K562 (cell line): ENCODE results near the gene TSC22D1.

Experiments
- CTCF ChIP-seq, 3 experiments: IDR thresholded peaks in 2 of 3; conservative IDR thresholded peaks in 1 of 3; 2 replicates each; pipeline ENCODE4 v1.5.1; 2011 to 2012; ENCODE audit warnings: low read length in 3 of 3, mild to moderate bottlenecking in 3 of 3, control low read depth in 2 of 3, improper control_type of control experiment in 1 of 3, inconsistent platforms in 1 of 3, low read depth in 1 of 3, mixed read lengths in 1 of 3, moderate library complexity in 1 of 3; ENCODE audit not compliant: insufficient read depth in 2 of 3
- GABPB1 ChIP-seq: sonication (generic); formaldehyde crosslinking; IDR thresholded peaks from 2 replicates; pipeline ENCODE4 v1.8.0; 2022; ENCODE audit warnings: mild to moderate bottlenecking, missing genetic modification reagents
- HCFC1 ChIP-seq: IDR thresholded peaks from 2 replicates; pipeline ENCODE4 v1.6.1; 2012; ENCODE audit warnings: low read depth, low read length, improper control_type of control experiment
- JUNB ChIP-seq: fragments of 450-650 bp; formaldehyde crosslinking; conservative IDR thresholded peaks from 2 replicates; pipeline ENCODE4 v1.4.0; 2020; ENCODE audit warnings: mild to moderate bottlenecking
- MYC ChIP-seq, 2 experiments: fragments of 250-450 bp in 1 of 2; sonication (Bioruptor Pico) in 1 of 2; IDR thresholded peaks; 2 replicates each; pipeline versions ENCODE4 v1.5.1 to v1.6.1; 2012 to 2021; ENCODE audit warnings: low read depth in 2 of 2, borderline replicate concordance in 1 of 2, improper control_type of control experiment in 1 of 2, low read length in 1 of 2, mild to moderate bottlenecking in 1 of 2, moderate library complexity in 1 of 2
- NR1H2 ChIP-seq: sonication (generic); formaldehyde crosslinking; IDR thresholded peaks from 2 replicates; pipeline ENCODE4 v1.4.0; 2020; ENCODE audit warnings: mild to moderate bottlenecking, missing genetic modification reagents
- POLR2AphosphoS5 ChIP-seq: IDR thresholded peaks from 2 replicates; pipeline ENCODE4 v1.6.1; 2011; ENCODE audit warnings: mild to moderate bottlenecking, low read depth, low read length, moderate library complexity; ENCODE audit not compliant: control insufficient read depth, insufficient read depth
- SMARCA5 ChIP-seq: fragments of 450-650 bp; IDR thresholded peaks from 2 replicates; pipeline ENCODE4 v1.6.1; 2016
- TAL1 ChIP-seq: fragments of 450-650 bp; IDR thresholded peaks from 2 replicates; pipeline ENCODE4 v1.6.1; 2016; ENCODE audit warnings: mild to moderate bottlenecking
- ZNF444 ChIP-seq: fragments of 250-450 bp; sonication (Bioruptor Pico); IDR thresholded peaks from 2 replicates; pipeline ENCODE4 v1.4.0; 2020; ENCODE audit warnings: mild to moderate bottlenecking, moderate library complexity
- TF ChIP-seq, protein P1 (sequence below): sonication (generic); formaldehyde crosslinking; IDR thresholded peaks from 2 replicates; pipeline ENCODE4 v1.8.0; 2022; ENCODE audit warnings: missing genetic modification reagents, mild to moderate bottlenecking, borderline replicate concordance

DNA sequence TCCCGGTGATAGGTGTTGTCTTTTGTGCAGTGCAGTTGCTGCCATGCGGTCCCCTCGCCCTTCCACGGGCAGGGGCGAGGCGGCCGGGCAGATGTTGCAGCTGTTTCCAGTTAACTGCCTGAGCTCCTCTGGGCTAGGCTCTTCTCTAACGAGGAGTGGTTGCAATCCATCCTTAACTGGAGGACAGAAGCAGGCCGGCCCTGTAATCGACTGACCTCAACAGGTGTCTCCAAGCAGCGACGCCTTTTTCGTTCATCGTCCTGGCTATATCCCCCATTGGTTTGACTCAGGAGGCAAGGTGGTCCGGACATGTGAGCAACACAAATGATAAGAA lies 1.9 kb upstream of the TSC22D1 start:
- TF ChIP-seq, protein P1, sequence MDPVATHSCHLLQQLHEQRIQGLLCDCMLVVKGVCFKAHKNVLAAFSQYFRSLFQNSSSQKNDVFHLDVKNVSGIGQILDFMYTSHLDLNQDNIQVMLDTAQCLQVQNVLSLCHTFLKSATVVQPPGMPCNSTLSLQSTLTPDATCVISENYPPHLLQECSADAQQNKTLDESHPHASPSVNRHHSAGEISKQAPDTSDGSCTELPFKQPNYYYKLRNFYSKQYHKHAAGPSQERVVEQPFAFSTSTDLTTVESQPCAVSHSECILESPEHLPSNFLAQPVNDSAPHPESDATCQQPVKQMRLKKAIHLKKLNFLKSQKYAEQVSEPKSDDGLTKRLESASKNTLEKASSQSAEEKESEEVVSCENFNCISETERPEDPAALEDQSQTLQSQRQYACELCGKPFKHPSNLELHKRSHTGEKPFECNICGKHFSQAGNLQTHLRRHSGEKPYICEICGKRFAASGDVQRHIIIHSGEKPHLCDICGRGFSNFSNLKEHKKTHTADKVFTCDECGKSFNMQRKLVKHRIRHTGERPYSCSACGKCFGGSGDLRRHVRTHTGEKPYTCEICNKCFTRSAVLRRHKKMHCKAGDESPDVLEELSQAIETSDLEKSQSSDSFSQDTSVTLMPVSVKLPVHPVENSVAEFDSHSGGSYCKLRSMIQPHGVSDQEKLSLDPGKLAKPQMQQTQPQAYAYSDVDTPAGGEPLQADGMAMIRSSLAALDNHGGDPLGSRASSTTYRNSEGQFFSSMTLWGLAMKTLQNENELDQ (CRISPR knock-in tag), result no peak
- TF ChIP-seq JUNB (CRISPR knock-in tag), result no peak
- TF ChIP-seq SMARCA5, result no peak
- no peak; the same call in 1 of the 2 replicates for TF ChIP-seq MYC (IDR thresholded peaks at IDR 0.05; ENCODE audit: low read depth, low read length)
- TF ChIP-seq MYC (CRISPR knock-in tag; IDR thresholded peaks at IDR 0.05; ENCODE audit: borderline replicate concordance, low read depth), result no peak
- TF ChIP-seq TAL1, result no peak
- TF ChIP-seq NR1H2, result no peak
- no peak for TF ChIP-seq POLR2AphosphoS5
- TF ChIP-seq ZNF444 (CRISPR knock-in tag), result no peak
- TF ChIP-seq CTCF (IDR thresholded peaks at IDR 0.05 in 2 of 3, conservative IDR thresholded peaks at IDR 0.05 in 1 of 3; ENCODE audit: insufficient read depth in 2 of 3, low read depth in 1 of 3, low read length in 3 of 3), result no peak
- TF ChIP-seq HCFC1, result no peak
- TF ChIP-seq GABPB1, result no peak
